T-helper 17 cell (primary cell): ENCODE results near the gene CMPK2. TPM values are rescaled to one million over a fixed set of nuclear protein-coding genes. Genes with fewer than 3 reads are reported as not detected.
A peak's percentile ranks its signal among the peaks of the same experiment; 100 is the strongest.

Experiments
- ATAC-seq: fragments of 150-1000 bp; cut with Tn5 transposase; 2 replicates; pipeline ENCODE4 v1.10.0; 2021; ENCODE audit warnings: mild to moderate bottlenecking, moderate library complexity
- DNase-seq, 3 donors: peaks; one replicate each; pipeline versions ENCODE4 v3.0.0 to v3.0.0-alpha.2; 2020 to 2021
- H3K9me3 ChIP-seq: one replicate; pipeline ENCODE4 v1.7.0; 2013; ENCODE audit warnings: low read length, mild to moderate bottlenecking; ENCODE audit not compliant: control insufficient read depth, poor library complexity, severe bottlenecking
- H3K27ac Mint-ChIP-seq: one replicate; pipeline ENCODE4 v1.8.0; 2022; ENCODE audit warnings: mild to moderate bottlenecking, moderate library complexity, mixed read lengths
- H3K27me3 Mint-ChIP-seq: one replicate; pipeline ENCODE4 v1.8.0; 2022; ENCODE audit warnings: mixed read lengths
- H3K36me3 Mint-ChIP-seq: one replicate; pipeline ENCODE4 v1.8.0; 2022; ENCODE audit warnings: low read depth, mixed read lengths
- H3K4me1 Mint-ChIP-seq: one replicate; pipeline ENCODE4 v1.8.0; 2022; ENCODE audit warnings: mild to moderate bottlenecking, mixed read lengths
- H3K4me3 Mint-ChIP-seq: one replicate; pipeline ENCODE4 v1.8.0; 2022; ENCODE audit warnings: mild to moderate bottlenecking, moderate library complexity, mixed read lengths
- total RNA-seq, 4 donors: library from RNA in 2 of 4; stranded (reverse) in 2 of 4; gene quantifications; one replicate each; pipeline ENCODE4 v1.2.3 and lab custom pipeline; 2022 to 2026

CMPK2 gene
- total RNA-seq, 2 donors from 2014 or later: 5.3 to 5.9 TPM

DNA sequence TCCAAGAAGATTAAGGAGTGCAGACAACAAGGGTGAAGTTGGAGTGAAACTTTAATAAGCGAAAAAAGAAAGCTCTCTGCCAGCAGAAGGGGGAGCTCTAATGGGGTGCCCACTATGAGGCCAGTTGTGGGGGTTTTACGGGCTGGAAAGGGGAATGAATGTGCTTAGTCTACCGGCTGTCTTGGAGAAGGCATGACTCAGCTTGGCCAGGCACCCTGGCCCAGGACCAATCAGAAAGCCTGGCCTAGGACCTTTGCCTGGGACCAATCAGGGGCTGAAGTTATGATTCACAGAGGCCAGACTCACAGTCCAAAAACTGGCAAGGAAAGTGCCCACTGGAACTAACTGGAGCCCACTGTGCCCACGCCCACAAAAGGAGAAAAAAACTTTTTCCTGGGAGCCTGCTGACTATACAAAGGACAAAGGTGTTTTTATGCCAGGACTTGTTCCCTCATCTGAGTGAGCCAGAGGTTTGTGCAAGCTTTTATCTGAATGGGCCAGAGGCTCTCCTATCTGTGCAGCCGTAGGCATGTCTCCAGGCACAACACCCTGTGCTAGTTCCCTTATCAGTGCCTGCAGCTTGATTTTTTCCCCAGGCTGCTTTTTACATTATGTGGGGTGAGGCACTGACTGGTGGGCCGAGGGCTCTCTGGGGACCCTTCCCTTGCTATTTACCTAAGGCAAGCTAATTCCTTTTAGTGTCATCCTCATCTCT lies 18.6 kb downstream of the CMPK2 start:
- Mint-ChIP-seq H3K4me1 (no peaks in the 10 kb centered on the region), H3K27me3 (no peaks in the 10 kb centered on the region), H3K4me3 (no peak overlapping the region), H3K36me3 (peaks cover 6% of the 10 kb centered on the region), H3K27ac (no peak overlapping the region)
- peaks cover 33% of the 10 kb centered on the region for H3K9me3 ChIP-seq
- ATAC-seq (no peak), DNase-seq (no peak)

- Mint-ChIP-seq H3K4me1 (no peaks in the 10 kb centered on the region), H3K36me3 (peaks cover 6% of the 10 kb centered on the region), H3K4me3 (no peak overlapping the region), H3K27ac (no peak overlapping the region), H3K27me3 (no peaks in the 10 kb centered on the region)
- DNase-seq (no peak), ATAC-seq (no peak)
- peaks cover 33% of the 10 kb centered on the region for H3K9me3 ChIP-seq
Observed at GRCh38 chr2:6846540-6846939, 19.2 kb downstream of the CMPK2 start.

DNA sequence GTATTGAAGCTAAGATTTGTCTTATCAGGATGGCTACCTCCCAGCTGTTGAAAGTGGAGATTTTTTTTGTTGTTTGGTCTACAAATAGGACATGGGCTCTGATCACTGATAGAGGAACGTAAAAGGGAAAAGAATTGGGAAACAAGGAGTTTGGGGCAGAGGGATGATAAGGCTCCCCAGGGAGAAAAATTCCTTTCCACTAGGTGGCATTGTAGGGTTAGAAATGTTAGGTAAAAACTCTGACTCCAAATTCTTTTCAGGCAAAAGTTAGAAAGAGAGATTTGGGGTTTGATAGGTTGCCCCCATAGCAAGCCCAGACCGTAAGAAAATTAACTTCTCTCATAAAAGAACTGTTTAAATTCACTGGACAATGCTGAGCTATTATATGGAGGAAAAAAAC lies 19.8 kb downstream of the CMPK2 start:
- no peak overlapping the region for H3K27ac Mint-ChIP-seq
- H3K9me3 ChIP-seq: peaks cover 33% of the 10 kb centered on the region
- ATAC-seq: no peak
- DNase-seq: no peak
- no peaks in the 10 kb centered on the region for H3K27me3 Mint-ChIP-seq
- peaks cover 6% of the 10 kb centered on the region for H3K36me3 Mint-ChIP-seq
- no peaks in the 10 kb centered on the region for H3K4me1 Mint-ChIP-seq
- no peak overlapping the region for H3K4me3 Mint-ChIP-seq

DNA sequence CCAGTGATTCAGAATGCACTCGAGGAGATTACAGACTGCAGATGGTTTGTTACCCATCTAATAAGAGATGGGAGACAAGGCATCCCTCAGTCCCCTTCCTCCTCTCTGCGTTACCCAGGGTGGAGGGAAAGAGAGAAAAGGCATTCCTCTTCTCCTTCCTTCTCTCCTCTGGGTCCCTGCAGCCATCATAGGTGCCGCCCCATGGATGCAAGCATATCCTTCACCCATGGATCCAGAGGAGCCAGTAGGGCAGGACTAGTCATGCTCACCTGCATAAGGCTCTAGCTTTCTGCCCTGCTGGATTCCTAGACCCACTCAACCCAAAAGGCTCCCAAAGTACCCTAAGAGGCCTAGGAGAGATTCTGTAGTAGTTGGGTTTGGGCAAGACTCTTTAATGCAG lies 20.4 kb downstream of the CMPK2 start:
- peaks cover 6% of the 10 kb centered on the region for H3K36me3 Mint-ChIP-seq
- DNase-seq: no peak
- ATAC-seq: no peak
- no peaks in the 10 kb centered on the region for H3K4me1 Mint-ChIP-seq
- peaks cover 36% of the 10 kb centered on the region for H3K9me3 ChIP-seq
- H3K27me3 Mint-ChIP-seq: no peaks in the 10 kb centered on the region
- no peak overlapping the region for H3K4me3 Mint-ChIP-seq
- no peak overlapping the region for H3K27ac Mint-ChIP-seq

- peaks cover 2% of the 10 kb centered on the region for H3K36me3 Mint-ChIP-seq
- no peak for ATAC-seq
- H3K4me3 Mint-ChIP-seq: no peak overlapping the region
- no peaks in the 10 kb centered on the region for H3K27me3 Mint-ChIP-seq
- DNase-seq: no peak
- no peaks in the 10 kb centered on the region for H3K4me1 Mint-ChIP-seq
- H3K9me3 ChIP-seq: peaks cover 37% of the 10 kb centered on the region
- H3K27ac Mint-ChIP-seq: no peak overlapping the region
Observed at GRCh38 chr2:6841537-6842287, 24.0 kb downstream of the CMPK2 start.

- Mint-ChIP-seq H3K36me3 (no peaks in the 10 kb centered on the region), H3K27me3 (no peaks in the 10 kb centered on the region), H3K27ac (no peak overlapping the region), H3K4me1 (no peaks in the 10 kb centered on the region), H3K4me3 (no peak overlapping the region)
- no peak for ATAC-seq
- no peak for DNase-seq
- peaks cover 19% of the 10 kb centered on the region for H3K9me3 ChIP-seq
Observed at GRCh38 chr2:6838673-6839319, 26.9 kb downstream of the CMPK2 start.

- no peak overlapping the region for H3K27ac Mint-ChIP-seq
- peaks cover 3% of the 10 kb centered on the region for H3K9me3 ChIP-seq
- no peak overlapping the region for H3K4me3 Mint-ChIP-seq
- H3K27me3 Mint-ChIP-seq: no peaks in the 10 kb centered on the region
- ATAC-seq: no peak
- DNase-seq: no peak
- no peaks in the 10 kb centered on the region for H3K4me1 Mint-ChIP-seq
- H3K36me3 Mint-ChIP-seq: no peaks in the 10 kb centered on the region
Observed at GRCh38 chr2:6835467-6835866, 30.2 kb downstream of the CMPK2 start.

GRCh38 chr2:6834163-6834562 lies 31.5 kb downstream of the CMPK2 start:
- Mint-ChIP-seq H3K4me3 (no peak overlapping the region), H3K4me1 (no peaks in the 10 kb centered on the region), H3K27ac (no peak overlapping the region), H3K27me3 (no peaks in the 10 kb centered on the region), H3K36me3 (no peaks in the 10 kb centered on the region)
- DNase-seq (no peak), ATAC-seq (no peak)
- no peaks in the 10 kb centered on the region for H3K9me3 ChIP-seq

GRCh38 chr2:6833300-6833604 lies 32.5 kb downstream of the CMPK2 start:
- Mint-ChIP-seq H3K36me3 (no peaks in the 10 kb centered on the region), H3K27ac (peak overlapping the region; percentile 1), H3K4me1 (no peaks in the 10 kb centered on the region), H3K4me3 (peak overlapping the region; percentile 0), H3K27me3 (no peaks in the 10 kb centered on the region)
- ATAC-seq (no peak), DNase-seq (no peak)
- H3K9me3 ChIP-seq: no peaks in the 10 kb centered on the region

DNA sequence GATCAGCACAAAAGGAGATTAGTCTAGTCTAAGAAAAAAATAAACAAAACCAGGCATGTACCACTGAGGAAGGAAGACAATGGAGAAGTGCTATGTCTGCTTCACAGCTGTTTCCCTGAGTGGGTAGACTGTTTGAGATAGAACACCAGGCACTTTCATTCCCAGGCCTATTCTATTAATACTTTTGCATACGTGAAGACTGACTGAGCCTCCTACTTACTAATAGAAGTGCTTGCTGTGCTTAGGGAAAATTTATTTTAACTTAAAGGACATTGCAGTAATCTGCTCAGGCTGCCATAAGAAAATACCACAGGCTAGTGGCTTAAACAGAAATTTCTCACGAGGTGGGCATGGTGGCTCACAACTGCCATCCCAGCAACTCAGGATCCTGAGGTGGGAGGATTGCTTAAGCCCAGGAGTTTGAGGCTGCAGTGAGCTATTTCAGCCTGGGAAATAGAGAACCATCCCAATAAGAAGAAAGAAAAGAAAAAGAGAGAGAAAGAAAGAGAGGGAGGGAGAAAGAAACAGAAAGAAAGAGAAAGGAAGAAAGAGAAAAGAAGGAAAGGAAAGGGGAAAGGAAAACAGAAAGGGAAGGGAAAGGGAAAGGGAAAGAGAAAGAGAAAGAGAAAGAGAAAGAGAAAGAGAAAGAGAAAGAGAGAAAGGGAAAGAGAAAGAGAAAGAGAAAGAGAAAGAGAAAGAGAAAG lies 33.0 kb downstream of the CMPK2 start:
- H3K36me3 Mint-ChIP-seq: no peaks in the 10 kb centered on the region
- H3K4me3 Mint-ChIP-seq: peak overlapping the region; percentile 0

DNA sequence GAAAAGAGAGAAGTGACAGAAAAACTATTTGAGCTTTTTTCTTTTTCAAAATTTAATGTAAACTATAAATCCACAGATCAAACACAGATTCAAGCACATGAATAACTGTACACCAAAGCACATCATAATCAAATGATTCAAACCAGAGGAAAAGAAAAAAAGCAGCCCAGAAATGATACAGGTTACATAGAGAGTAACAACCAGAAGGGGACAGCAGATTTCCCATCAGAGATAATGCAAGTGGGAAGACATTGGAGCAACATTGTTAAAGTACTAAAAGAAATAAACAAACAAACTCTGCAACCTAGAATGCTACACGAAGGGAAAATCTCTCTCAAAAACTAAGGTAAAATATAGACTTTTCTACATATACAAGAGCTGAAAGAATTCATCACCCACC lies 34.5 kb downstream of the CMPK2 start:
- no peaks in the 10 kb centered on the region for H3K27me3 Mint-ChIP-seq
- H3K4me1 Mint-ChIP-seq: peaks cover 3% of the 10 kb centered on the region
- H3K9me3 ChIP-seq: no peaks in the 10 kb centered on the region
- no peak overlapping the region for H3K4me3 Mint-ChIP-seq
- H3K27ac Mint-ChIP-seq: no peak overlapping the region
- DNase-seq: no peak
- H3K36me3 Mint-ChIP-seq: no peaks in the 10 kb centered on the region
- no peak for ATAC-seq

More for the DNA sequence above, 33.0 kb downstream of the CMPK2 start:
- ATAC-seq (no peak), DNase-seq (no peak)
- peak overlapping the region; percentile 1 for H3K27ac Mint-ChIP-seq
- no peaks in the 10 kb centered on the region for H3K4me1 Mint-ChIP-seq
- H3K27me3 Mint-ChIP-seq: no peaks in the 10 kb centered on the region
- no peaks in the 10 kb centered on the region for H3K9me3 ChIP-seq

- no peaks in the 10 kb centered on the region for H3K9me3 ChIP-seq
- H3K27me3 Mint-ChIP-seq: no peaks in the 10 kb centered on the region
- ATAC-seq: no peak
- no peak overlapping the region for H3K4me3 Mint-ChIP-seq
- H3K36me3 Mint-ChIP-seq: no peaks in the 10 kb centered on the region
- peaks cover 6% of the 10 kb centered on the region for H3K4me1 Mint-ChIP-seq
- no peak for DNase-seq
- no peak overlapping the region for H3K27ac Mint-ChIP-seq
Observed at GRCh38 chr2:6828299-6828584, 37.5 kb downstream of the CMPK2 start.

DNA sequence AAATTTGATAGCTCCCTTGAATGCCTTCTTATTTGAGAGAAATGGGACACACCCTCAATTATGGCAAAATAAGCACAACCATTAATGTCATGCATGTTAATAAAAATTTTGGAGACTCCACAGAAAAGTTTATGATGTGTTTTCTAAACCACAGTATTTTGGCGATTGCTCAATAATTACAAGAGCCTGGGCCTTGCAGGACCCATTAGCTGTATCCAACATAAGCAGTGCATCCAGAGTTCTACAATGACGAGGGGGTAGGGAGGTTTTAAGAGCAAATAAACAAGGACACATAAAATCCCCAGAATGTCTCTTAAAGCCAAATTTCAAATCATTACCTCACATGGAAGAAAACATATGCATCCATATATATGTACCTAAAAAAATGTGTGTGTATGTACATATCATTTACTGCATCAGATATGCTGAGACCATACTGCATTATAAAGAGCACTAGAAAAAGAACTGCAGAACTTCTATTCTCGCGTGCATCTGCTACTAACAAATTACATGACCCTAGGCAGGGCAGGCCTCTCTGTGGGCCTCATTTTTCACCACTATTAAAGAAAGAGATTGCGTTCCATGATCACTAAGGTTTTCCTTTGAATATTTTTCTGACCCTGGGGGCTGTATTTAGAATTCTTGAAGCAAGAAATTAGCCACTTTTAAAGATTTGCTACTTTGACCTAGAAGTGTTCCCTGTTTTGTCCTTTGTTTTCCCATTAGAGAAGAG lies 38.0 kb downstream of the CMPK2 start:
- ATAC-seq: no peak
- Mint-ChIP-seq H3K36me3 (no peaks in the 10 kb centered on the region), H3K4me3 (no peak overlapping the region), H3K27ac (no peak overlapping the region), H3K4me1 (peaks cover 6% of the 10 kb centered on the region), H3K27me3 (no peaks in the 10 kb centered on the region)
- no peaks in the 10 kb centered on the region for H3K9me3 ChIP-seq
- no peak for DNase-seq
